Fibroblast of skin of scalp (primary cell): ENCODE data around the gene IZUMO4.

Experiments
- DNase-seq: peaks from one replicate; pipeline ENCODE4 v3.0.0-alpha.2; 2013

IZUMO4 gene

DNA sequence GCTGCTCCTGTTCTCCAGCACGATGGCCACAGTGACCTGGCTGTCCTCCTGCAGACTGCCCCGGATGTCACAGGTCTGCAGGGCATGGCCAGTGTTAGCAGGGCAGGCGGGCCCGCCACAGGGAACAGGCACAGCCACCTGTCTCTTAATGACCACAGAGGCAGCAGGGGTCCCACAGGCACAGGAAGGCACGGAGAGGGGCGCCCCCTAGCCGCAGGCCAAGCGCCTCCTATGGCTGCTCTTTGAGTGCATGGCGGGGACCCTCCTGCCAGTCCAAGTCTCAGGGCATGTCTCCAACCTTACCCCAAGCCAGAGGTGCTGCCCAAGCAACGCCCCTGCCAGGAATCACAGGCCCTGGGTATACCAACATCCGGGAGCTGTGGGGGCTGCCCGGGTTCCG is 14.1 kb downstream of the IZUMO4 start:
- no peak for DNase-seq

DNA sequence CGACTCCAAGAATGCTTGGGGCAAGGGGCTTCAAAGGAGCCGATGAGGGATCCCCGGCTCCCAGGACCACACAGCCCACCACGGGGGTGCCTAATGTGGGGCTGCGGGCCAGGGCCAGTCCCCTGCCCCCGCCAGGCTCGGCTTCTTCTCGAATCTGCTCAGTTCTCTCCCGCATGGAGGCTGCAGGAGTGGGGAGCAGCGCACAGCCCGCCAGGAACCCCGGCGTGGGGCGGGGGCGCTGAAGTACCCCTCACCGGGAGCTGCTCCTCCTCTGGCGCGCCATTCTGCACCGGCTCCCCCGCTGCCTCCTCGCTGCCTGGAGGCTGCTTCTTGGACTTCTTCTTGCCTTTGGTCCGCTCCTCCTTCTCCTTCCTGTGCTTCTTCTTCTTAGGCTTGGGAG is 14.7 kb downstream of the IZUMO4 start:
- DNase-seq: no peak

DNA sequence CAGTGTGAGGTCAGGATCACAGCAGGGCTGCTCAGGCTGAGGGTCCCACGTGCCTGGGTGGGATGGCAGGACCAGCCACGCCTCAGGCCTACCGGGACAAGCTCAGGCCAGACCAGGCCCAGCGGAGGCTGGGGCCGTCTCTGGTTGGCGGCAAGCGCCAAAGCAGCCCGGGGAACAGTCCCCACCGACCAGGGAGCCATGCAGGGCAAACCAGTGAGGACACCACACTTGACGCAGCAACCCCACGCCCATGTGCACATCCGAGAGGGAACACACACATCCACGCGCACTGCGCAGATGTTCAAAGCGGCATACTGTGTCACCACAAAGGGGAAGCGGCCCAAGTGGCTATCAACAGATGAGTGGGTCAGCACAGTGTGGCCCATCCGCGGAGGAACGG is 15.2 kb downstream of the IZUMO4 start:
- no peak for DNase-seq

DNA sequence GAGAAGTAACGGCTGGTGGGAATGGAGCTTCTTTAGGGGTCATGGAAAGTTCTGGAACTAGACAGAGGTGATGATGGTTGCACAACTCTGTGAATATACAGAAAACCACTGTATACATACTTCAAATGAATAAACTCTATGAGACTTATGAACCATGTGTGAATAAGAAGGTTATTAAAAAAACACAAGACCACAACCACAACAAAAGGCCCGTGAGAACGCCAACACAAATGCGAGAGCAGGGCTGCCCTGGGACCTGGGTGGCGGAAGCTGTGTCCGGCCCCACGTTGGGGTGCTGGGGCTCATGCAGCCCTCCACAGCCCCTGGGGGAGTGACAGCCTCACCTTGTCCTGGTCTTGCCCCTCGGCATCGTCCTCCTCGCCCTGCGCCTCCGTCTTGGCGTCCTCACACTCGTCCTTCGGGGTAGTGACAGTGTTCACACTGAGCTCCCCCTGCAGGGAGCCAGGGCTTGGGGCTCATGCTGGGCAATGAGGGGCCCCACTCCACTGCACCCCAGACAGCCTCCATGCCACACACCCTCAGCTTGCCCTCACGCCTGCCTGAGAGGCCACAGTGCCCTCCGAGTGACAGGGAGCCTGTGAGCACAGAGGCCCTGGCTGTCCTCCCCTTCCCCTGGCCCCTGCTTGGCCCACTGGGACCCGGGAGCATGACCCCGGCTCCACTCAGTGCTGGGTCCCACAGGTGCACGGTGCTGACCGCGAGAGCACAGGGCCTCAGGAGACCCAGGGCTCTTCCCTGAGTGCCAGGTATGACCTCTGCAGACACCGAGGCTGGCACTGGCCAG is 16.0 kb downstream of the IZUMO4 start:
- DNase-seq: no peak

DNA sequence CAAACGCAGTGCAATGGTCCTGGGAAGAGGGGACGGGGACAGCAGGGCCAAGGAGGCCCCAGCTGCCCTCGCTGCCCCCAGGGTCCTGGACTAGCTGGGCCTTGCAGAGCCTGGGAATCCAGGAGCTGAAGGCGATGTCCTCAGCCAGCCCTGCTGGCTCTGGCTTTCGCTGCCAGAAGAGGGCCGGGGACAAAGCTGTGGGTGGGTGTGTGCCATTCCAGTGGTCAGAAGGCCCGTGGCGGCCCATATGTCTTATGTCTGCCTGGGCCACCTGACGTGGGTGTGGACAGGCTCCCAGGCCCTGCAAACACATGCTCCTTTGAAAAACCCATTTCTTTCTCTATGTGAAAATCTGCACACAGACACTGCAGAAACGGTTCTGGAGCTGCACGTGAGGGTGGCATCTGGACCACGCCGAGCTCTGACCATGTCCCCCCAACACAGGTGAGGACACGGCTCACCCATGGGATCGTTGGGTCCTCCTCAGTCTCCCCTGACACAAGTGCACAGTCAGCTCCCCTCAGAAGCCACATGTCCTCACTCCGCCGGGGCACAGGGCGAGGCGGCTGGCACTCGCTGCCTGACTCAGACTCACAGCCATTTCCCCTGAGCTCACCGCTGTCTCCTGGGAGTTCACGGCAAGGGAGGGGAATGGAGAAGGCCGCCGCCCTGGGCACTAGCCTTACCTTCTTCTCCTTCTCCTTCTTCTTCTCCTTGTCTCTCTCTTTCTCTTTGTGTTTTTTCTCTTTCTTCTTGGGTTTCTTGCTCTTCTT is 16.9 kb downstream of the IZUMO4 start:
- peak; percentile 73 for DNase-seq

DNA sequence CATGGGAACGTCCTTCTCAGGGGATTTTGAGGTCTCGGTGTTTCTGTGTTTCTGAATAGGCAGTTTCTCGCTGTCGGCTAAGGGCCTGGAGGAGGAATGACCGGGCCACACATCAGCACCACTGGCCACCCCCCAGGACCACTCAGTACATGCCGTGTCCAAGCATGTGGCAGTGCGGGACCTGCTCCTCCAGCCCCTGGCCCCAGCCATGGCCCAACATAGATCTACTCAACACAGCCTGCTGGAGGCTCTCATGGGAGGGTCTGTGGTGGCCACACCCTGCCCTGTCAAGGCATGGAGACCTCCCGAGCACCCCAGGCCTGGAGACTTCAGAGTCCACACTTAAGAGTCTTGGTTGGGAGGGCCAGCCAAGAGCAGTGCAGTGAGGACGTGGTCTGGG is 17.5 kb downstream of the IZUMO4 start:
- DNase-seq: no peak

DNA sequence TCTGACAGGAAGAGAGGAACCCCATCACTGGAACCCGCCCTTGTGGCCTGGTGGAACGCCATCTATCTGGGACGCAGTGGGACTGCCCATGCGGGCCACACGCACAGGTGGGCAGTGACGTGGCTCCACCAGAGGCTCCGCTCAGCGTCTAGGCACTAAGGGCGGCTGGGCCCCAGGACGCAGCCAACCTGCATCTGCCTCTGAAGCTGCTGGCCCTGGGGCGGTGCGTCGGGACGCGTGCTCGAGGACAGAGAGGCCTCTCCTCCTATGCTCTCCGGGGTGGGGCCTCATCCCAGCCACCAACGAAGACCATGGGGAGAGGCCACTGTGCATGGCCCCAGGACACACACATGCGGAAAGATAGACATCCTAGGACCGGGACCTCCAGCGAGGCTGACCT is 18.1 kb downstream of the IZUMO4 start:
- DNase-seq: no peak

DNA sequence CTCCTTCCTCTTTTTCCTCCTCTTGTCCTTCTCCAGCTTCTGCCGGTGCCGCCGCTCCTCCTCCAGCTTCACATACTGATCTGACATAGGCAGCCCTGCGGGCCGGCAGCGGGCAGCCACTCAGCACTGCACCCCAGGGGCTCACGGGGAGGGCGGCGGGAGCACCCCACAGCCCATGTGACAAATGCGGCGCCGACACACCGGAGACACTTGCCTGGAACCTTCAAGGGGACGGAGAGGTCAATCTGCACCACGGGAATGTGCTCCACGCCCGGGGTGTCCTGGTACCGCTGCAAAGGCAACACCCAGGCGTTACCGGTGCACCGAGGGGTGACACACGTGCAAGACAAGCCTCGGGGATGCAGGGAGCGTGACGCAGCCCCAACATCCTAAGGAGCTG is 18.6 kb downstream of the IZUMO4 start:
- DNase-seq: no peak

DNA sequence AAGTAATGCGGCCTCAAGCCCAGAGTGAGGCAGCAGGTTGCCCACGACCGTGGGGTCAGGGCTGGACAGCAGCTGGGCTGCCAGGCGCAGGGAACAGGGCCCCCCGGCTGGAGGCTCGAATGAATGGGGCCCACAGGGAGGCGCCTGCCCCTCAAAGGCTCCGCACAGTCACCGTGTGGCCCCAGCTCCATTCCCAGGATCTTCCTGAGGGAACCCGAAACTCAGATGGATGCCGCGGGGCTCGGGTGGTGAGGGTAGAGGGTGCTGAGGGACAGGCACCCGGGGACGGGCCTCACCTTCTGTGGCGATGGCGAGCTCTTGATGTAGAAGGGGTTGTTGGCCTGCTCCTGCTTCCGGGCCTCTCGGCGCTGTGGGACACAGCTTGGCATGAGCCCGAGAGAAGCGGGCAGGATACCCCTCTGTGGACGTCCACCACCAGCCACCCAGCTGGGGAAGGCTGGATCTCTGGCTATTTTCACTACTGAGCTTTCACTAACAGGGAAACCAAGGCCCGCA is 19.3 kb downstream of the IZUMO4 start:
- no peak for DNase-seq

DNA sequence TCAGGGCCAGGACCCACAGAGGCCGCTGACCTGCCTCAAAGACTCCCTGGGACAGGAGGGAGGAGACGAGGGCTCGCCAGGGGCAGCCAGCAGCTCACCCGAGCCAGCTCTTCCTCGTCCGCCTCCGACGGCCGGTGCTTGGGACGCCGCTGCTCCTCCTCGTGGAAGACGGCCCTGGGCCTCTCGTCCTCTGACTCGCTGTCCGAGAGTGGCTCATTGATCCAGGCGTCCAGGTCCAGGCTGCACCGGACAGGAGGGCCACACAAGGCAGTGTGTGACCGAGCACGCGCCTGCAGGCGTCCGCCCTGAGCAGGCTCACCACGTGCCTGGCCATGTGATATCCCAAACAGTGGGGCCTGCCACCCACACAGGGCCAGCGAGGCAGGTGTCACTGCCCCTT is 19.8 kb downstream of the IZUMO4 start:
- DNase-seq: no peak

DNA sequence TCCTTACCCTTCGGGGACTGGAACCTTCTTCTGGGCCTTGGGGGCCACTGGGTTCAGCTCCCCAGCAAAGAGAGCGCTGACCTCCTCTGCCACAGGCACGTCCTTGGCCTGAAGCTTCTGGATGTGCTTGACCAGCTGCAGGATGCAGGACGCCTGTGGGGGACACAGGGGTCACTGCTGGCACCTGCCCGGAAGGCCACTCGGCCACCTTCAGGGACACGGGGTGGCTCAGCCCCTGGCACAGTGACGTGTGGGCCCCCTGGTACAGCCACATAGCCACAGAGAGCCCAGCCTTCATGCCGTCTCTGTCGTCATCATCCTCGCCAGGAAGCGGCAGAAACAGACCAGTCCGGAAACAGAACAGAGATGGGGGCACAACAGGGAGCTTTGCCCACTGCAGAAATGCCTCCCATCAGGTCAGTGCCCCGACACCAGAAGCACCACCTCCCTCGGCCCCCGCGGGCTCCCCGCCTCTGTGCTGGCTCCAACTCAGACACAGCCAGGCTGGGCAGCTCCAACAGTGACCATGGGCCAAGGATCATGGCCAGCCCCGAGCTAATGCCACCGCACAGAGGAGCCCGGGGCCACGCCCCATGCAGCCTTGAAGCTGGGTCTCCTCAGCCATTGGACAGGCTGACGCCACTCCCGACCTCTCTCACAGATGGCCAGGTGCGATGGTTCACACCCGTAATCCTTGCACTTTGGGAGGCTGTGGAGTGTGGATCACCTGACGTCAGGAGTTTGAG is 20.7 kb downstream of the IZUMO4 start:
- no peak for DNase-seq

DNA sequence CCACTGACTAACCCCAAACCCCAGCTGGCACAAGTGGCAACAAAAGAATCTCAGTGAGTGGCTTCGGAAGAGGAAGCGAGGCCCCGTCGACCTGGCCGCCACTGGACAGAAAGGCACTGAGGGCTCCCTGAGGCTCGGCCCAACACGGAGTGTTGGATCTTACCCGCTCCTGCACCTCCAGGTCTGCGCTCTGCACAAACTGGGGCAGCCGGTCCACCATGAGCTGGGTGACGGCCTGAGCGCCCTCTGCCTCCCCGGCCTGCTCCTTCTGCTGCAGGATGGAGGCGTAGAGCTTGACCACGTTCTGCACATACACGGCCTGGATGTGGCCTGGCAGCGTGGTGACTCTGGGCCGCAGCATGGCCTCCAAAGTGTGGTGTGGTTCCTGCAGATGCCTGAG is 21.7 kb downstream of the IZUMO4 start:
- DNase-seq: no peak

DNA sequence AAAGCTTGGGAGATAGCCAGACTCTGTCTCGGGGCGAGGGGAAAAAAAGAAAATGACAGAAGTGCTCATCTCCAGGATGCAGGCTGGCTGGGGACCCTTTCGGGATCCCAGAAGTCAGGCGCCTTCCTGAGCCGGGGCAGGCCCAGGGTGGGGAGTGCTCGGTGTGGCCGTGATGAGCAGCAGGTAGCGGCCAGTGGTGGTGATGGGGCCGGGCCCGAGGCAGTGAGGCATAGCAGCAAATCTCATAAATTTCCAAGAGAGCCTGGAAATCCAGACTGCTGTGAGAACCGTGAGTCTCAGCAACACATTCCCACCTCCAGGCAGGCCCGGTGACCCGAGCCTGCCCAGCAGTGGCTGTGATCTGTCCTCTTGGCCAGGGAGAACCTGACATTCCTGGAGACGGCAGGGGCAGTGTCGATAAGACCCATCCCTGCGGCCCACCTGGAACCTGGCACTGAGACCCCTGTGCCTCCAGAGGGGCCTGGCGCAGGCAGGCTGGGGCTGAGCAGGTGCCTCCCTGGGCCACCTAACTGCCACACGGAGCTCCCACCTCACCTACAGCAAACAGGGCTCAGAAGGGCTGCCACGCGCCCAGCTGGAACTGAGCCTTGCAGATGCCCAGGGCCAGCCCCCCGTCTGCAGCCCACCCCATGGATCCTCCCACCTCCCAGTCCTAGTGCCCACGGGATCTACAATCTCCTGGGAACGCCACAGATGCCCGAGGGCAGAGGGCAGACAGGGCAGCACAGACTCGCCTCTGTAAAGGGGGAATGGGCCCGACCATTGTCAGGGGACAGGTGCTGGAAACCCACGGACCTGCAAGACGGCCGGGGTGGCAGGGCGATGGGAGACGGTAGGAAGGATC is 23.4 kb downstream of the IZUMO4 start:
- no peak for DNase-seq

DNA sequence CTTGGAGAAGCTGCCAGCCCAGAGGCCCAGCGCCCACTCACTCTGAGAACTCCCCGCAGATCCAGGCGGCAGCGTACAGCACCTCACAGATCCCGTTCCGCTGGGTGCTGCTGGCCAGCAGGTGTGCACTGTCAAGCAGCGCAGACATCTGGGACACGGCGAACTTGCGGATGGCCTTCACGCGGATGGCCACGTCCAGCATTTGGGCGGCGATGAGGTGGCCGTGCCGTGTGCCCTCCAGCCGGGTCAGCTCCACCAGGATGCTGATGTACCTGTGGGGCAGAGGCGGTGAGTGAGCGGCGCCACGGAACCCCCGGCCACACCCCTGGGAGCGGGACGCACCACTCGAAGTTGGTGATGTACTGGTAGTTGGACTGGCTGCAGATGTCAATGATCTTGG is 24.1 kb downstream of the IZUMO4 start:
- DNase-seq: no peak

DNA sequence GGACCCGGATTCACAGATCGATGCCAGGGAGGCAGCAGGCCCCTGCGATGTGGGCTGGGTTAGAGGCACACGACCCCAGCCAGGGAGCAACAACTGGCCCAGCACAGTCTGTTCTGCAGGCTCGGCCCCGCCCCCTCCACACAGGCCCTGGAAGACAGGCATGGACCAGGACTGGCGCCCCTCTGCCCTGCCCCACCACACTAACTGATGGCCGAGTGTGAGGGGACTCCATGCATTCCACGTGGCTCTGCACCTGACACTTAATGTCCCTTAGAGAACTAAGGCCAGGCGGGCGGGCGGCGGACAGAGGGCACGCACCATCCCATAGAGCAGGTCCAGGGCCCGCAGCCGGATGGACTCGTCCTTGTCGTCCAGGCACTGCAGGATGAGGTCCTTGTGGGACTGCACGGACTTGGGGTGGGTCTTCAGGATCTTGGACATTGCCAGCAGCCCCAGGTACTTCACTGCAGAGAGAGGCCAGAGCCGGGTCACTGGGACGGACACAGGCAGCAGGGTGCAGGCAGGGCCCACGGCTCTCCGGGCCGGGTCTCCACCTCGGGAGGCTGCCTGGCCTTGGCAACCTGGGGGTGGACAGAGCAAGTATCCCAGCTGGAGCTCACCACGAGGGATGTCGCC is 24.8 kb downstream of the IZUMO4 start:
- DNase-seq: no peak

DNA sequence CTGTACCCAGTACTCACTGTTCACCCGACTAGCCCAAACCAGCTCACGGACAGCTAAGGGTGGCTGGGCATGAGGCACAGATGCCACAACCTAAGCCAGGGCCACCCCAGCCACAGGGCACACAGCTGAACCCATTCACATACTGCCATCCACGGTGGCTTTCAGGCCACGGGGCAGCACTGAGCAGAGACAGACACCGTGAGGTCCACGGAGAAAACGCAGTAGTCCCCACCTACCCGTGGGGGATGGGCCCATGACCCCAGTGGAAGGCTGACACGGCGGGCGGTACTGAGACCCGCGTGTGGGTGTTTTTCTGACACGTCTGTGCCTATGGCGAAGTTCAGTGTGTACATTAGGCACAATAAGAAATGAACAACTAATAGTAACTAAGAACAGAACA is 25.5 kb downstream of the IZUMO4 start:
- DNase-seq: no peak

DNA sequence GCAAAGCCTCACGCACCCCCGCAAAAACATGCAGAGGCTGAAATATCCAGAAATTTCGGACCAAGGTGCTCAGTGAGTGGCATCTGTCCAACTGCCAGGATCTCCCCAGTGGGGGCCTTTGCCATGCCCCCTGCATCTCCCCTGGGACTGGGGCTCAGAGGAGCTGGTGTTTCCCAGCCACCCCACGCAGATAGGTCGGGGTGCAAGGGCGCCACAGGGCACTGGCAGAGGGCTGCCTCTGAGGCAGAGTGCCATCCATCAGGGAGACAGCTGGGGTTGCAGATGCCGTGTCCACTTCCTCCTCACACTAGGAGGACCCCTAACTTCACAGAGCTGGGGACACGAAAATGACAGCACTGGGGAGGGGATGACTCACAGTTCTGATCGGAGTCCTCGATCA is 26.3 kb downstream of the IZUMO4 start:
- DNase-seq: no peak

DNA sequence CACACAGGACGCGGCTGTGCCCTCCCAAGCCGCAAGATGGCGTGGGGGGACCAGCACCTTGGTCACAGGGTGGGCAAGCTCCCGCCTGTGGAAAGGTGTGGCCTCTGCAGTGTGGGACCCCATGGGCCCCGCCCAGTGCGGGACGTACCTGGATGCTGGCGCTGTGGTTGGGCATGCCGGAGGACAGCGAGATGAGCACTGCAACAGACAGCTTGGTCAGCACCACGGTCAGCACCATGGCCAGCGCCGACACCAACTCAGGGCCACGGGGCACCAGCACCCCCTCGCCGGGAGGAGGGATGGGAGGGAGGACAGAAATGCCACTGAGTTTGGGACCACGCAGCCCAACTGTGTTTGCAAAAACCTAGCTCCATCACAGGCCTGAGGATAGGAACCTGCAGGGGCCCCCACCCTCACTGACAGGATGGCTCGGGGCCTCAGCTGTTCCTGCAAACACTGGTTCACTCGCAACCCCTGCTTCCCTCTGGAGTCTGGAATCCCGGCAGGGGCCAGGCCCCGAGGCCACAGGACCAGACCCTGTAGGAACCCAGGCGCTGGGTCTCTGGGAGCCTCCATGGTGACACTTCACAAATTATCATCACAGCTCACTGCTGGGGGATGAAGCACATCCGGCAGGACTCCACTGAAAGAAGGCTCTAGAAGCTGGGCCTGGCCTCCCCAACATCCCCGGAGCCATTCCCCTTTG is 27.1 kb downstream of the IZUMO4 start:
- DNase-seq: no peak

DNA sequence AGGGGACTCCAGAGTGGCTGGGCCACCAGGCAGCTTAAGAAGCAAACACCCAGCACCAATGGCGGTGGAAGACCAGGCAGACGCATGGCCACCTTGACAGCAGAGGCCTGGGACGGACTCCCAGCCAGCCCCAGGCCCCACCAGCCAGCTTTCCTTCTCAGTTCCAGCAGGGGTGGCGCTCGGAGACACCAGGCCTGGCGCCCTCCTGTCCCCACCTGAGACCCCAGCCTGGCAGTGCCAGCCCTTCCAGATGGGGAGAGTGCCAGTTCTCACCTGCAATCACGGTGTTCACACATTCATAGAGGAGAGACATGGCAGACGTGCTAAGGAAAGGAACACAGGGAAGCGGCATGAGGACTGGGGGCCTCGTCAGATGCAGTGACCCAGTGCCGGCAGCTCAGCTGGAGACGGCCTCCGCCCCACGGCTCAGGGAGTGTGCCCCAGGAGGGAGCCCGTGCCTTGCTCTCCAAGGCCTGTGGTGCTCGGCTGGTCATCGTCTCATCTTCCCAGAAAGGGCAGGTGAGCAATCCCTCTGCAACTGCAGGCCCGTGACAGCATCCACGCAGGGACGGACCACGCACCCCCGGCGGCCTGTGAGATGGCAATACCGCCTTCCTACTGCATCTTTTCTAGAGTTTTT is 30.3 kb downstream of the IZUMO4 start:
- no peak for DNase-seq

DNA sequence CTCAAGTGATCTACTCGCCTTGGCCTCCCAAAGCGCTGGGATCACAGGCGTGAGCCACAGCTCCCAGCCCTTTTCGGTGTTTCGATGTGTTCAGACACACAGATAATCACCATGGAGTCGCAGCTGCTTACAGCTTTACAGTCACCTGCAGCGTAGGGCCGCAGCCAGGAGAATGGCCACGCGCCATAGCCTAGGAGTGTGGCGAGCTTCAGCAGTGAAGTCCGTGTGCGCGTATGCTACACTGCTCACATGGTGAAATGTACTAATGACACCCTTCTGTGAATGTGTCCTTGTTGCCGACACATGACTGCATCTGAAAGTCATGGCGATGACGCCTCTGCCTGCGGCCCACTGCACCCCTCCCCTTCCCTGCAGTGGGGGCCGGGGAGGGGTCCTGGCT is 31.0 kb downstream of the IZUMO4 start:
- DNase-seq: no peak

DNA sequence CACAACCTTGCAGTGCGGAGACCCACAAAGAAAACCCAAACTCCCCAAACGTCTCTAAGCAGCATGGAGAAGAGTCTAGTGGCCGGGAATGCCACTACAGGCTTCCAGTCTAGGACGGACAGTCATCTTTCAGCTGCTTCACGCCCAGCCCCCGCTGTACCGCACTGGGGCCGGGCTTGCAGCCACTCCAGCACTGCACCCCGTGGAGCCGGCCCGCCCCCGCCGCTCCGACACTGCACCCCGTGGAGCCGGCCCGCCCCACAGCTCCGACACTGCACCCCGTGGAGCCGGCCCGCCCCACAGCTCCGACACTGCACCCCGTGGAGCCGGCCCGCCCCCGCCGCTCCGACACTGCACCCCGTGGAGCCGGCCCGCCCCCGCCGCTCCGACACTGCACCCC is 31.5 kb downstream of the IZUMO4 start:
- DNase-seq: peak; percentile 23
